GM13977 (cell line): ENCODE results near the gene LRRC74B.
"Not testable (repeated sequence)": the region's sequence is repeated elsewhere in the genome, so short reads cannot be mapped to it uniquely, and the experiment has no call there.

Experiments used
- DNase-seq: peaks from one replicate; pipeline ENCODE4 v3.0.0; 2012; ENCODE audit warnings: low spot score
- in situ Hi-C: fragments of 300-500 bp; cut with MboI; formaldehyde crosslinking; loops from one replicate; pipeline ENCODE4 v1.12.0; 2022; ENCODE audit warnings: low sequenced_read_pairs, low pct_unique_long_range_greater_than_20kb, mixed read lengths, inconsistent platforms; ENCODE audit not compliant: unreplicated experiment
- TF ChIP-seq, protein P1 (sequence below): IDR thresholded peaks from 2 replicates; pipeline ENCODE4 v1.5.1; 2012; ENCODE audit warnings: mild to moderate bottlenecking, control low read depth; ENCODE audit not compliant: insufficient read depth; ENCODE audit errors: extremely low read depth, missing control alignments

Gene LRRC74B

DNA sequence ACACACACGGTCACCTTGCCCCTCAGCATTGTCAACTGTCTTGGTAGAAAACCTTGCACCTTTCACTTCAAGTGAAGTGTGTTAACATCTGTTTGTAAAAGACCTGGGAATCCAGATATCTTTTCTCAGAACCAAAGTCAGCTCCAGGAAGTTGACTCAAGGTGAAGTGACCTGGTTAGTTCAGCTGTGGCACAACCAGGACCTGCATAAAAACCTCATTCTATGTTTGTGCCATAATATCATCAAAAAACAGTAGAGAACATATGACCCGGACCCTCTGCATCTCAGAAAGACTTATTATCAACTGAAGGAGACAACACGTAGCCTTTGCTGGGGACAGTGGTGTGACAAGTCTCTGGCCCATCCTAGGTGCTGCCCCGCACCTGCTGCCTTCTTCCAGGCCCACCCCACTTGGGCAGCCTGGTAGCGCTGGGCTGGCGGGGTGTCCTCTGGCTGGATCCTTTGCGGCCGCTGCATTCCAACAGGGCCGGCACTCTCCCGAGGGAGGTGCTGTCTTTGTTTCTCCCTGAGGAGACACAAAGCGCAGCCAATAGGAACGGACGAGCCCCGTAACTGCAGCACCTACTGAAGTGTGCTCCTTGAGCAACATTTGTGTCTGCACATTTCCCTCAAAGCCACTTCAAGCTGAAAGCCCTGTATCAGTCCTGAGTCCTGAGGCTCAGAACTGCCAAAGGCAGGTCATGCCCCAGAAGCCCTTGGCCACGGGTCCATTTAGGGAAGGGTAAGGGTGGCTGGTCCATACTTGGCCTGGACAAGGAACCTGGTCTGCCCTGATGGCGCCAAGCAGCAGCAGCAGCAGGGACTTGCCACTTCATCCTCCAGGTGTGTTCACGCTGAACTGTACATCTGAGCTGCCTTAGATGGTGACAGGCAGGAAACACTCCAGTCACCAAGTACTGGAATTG, 25.2 kb downstream of the LRRC74B start:
- in situ Hi-C loops = no loop called here
- no peak for DNase-seq
- TF ChIP-seq, protein P1, sequence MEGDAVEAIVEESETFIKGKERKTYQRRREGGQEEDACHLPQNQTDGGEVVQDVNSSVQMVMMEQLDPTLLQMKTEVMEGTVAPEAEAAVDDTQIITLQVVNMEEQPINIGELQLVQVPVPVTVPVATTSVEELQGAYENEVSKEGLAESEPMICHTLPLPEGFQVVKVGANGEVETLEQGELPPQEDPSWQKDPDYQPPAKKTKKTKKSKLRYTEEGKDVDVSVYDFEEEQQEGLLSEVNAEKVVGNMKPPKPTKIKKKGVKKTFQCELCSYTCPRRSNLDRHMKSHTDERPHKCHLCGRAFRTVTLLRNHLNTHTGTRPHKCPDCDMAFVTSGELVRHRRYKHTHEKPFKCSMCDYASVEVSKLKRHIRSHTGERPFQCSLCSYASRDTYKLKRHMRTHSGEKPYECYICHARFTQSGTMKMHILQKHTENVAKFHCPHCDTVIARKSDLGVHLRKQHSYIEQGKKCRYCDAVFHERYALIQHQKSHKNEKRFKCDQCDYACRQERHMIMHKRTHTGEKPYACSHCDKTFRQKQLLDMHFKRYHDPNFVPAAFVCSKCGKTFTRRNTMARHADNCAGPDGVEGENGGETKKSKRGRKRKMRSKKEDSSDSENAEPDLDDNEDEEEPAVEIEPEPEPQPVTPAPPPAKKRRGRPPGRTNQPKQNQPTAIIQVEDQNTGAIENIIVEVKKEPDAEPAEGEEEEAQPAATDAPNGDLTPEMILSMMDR = no peak

DNA sequence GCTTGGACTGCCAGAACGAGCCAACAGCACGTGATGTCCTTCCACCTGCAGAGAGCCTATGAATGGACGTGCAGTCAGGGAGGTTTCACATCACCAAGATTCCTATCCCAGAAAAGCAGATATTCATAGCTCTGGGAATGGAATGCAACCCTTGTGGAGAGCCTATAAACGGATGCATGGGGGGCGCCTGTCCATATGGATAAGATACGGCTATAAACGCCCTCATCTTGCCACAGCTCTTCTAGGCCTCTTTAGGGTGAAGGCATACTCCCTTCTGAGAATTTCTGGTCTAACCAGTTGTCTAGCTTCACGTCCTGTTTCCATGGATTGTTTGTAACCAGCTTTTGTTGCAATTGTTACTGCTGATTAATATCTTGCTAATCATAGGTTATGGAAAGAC, 26.1 kb downstream of the LRRC74B start:
- not testable (repeated sequence) for DNase-seq

DNA sequence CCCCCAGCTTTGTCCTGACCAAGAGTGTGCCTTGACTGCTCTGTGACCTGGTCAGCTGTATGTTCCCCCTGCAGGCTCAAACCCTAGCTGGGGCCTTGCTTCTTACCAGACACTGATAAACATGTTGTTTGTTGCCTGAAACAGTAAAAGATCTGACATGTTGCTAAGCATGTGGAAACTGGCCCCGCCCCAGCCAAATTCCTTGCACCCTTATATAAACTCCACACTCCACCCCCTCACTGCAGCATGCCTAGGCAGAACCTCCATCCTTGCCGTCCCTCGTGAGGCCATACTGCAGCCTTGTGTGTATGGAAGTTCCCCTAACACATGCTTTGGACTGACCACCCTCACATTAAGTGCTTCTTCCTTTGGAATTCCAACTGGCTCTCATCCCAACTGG, 27.3 kb downstream of the LRRC74B start:
- DNase-seq = no peak
- TF ChIP-seq, protein P1 = no peak
- in situ Hi-C loops = no loop called here

More for the DNA sequence above, 26.1 kb downstream of the LRRC74B start:
- in situ Hi-C loops = not testable (repeated sequence)

DNA sequence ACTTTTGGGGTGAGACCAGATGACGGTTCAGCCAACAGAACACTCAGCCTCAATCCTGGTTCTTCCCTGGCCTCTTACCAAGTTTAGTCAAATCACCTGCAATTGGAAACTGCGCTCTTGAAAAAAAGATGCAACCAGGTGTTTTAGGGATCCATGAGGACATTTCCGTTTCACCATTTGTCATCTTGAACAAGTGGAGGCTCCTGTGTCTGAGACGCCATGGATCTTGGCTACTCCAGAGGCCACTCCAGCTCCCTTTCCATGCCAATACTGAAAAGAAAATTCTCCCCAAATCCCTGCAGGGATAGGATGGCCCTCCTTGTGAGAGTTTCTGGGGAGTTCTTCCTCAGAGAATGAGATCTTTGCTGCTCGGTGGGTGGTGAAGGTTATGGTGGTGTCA, 27.7 kb downstream of the LRRC74B start:
- in situ Hi-C loops = no loop called here
- DNase-seq = no peak
- TF ChIP-seq, protein P1 = no peak

DNA sequence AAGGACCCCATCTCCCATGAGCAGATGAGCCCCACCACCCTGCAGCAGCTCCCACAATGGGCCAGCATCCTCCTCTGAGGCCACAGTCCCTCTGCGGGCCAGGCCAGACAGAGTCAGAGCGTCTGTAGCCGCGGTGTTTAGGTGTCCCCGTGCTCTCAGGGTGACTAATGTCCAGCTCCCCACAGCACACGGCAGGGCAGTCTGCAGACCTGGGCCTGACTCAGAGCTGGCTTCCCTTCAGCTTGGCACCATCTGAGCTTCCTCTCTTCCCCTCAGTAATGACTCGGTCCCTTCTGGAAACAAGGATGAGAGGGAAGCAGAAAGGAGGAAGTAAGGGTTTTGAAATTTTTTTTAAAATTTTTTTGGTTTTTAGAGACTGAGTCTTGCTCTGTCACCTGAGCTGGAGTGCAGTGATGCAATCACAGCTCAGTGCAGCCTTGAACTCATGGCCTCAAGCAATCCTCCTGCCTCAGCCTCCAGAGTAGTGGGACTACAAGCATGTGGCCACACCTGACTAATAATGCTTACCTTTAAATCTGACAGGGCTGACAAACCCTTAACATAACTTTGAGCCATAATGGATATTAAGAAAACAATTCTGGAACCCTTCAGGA, 28.5 kb downstream of the LRRC74B start:
- in situ Hi-C loops = no loop called here

DNA sequence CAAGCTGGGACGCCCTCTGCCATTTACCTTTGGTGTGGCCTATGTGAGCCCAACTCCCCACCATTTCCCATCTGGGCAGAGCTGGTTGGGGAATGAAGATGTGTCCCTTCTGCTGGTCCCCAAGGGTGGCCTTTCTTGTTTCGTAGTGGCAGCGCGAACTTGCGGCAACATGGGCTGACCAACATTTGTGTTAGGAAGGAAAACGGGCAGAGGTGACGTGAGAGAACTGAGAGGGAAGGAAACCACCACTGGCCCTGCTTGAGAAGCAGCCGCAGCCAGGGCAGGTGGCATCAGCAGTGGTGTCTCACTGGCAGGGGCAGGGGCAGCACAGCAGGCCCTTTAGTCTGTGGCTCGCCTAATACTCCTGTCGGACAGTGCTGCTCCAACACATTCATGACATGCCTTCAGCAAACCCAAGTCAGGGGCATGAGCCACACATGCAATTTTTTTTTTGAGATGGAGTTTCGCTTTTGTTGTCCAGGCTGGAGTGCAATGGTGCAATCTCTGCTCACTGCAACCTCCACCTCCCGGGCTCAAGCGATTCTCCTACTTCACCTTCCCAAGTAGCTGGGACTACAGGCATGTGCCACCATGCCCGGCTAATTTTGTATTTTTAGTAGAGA, 29.9 kb downstream of the LRRC74B start:
- TF ChIP-seq, protein P1 = no peak
- in situ Hi-C loops = no loop called here

More for the DNA sequence above, 28.5 kb downstream of the LRRC74B start:
- DNase-seq = no peak
- TF ChIP-seq, protein P1 = no peak

More for the DNA sequence above, 29.9 kb downstream of the LRRC74B start:
- no peak for DNase-seq
